Mucosa of rectum (tissue), 2 donors: ENCODE data around the gene FOXO3.

ENCODE experiments used
- H3K27ac ChIP-seq, 2 donors: one replicate each; pipeline ENCODE4 v1.7.0; 2013; ENCODE audit warnings: inconsistent platforms in 2 of 2, low read depth in 2 of 2, low read length in 2 of 2
- H3K27me3 ChIP-seq, 2 donors: one replicate each; pipeline ENCODE4 v1.7.0; 2013; ENCODE audit warnings: low read length in 2 of 2; ENCODE audit not compliant: control insufficient read depth in 2 of 2, insufficient read depth in 2 of 2
- H3K36me3 ChIP-seq, 2 donors: one replicate each; pipeline ENCODE4 v1.7.0; 2013; ENCODE audit warnings: low read length in 2 of 2; ENCODE audit not compliant: control insufficient read depth in 2 of 2, insufficient read depth in 2 of 2
- H3K4me1 ChIP-seq, 2 donors: one replicate each; pipeline ENCODE4 v1.7.0; 2013; ENCODE audit warnings: low read length in 2 of 2, mild to moderate bottlenecking in 1 of 2; ENCODE audit not compliant: control insufficient read depth in 2 of 2, insufficient read depth in 2 of 2
- H3K4me3 ChIP-seq, 2 donors: one replicate each; pipeline ENCODE4 v1.7.0; 2013; ENCODE audit warnings: low read length in 2 of 2
- H3K9ac ChIP-seq, 2 donors: one replicate each; pipeline ENCODE4 v1.7.0; 2013; ENCODE audit warnings: low read length in 2 of 2, low read depth in 1 of 2, mild to moderate bottlenecking in 1 of 2
- H3K9me3 ChIP-seq, 2 donors: one replicate each; pipeline ENCODE4 v1.7.0; 2013; ENCODE audit warnings: low read length in 2 of 2; ENCODE audit not compliant: control insufficient read depth in 2 of 2
- donor health status: healthy.
- donor health status: Normal muscosa, but diverticular disease.

Gene FOXO3

GRCh38 chr6:108666656-108667260 is 106.0 kb downstream of the FOXO3 start:
- H3K27ac ChIP-seq = no peak overlapping the region
- H3K4me3 ChIP-seq = no peak overlapping the region
- peaks cover 12% of the 10 kb centered on the region in 2 donors for H3K4me1 ChIP-seq
- H3K36me3 ChIP-seq = peaks cover 9 to 22% of the 10 kb centered on the region in 2 donors
- H3K27me3 ChIP-seq = no peaks in the 10 kb centered on the region
- H3K9ac ChIP-seq = no peak overlapping the region
- no peaks in the 10 kb centered on the region for H3K9me3 ChIP-seq

GRCh38 chr6:108667993-108668392 is 107.3 kb downstream of the FOXO3 start:
- peaks cover 9 to 22% of the 10 kb centered on the region in 2 donors for H3K36me3 ChIP-seq
- no peaks in the 10 kb centered on the region for H3K9me3 ChIP-seq
- no peaks in the 10 kb centered on the region for H3K27me3 ChIP-seq
- H3K27ac ChIP-seq = no peak overlapping the region
- H3K4me1 ChIP-seq = peaks cover 10 to 24% of the 10 kb centered on the region in 2 donors
- no peak overlapping the region for H3K9ac ChIP-seq
- H3K4me3 ChIP-seq = no peak overlapping the region

GRCh38 chr6:108669673-108670072 is 109.0 kb downstream of the FOXO3 start:
- Histone ChIP-seq H3K27me3 (no peaks in the 10 kb centered on the region), H3K27ac (no peak overlapping the region), H3K4me3 (no peak overlapping the region), H3K4me1 (peaks cover 18 to 39% of the 10 kb centered on the region in 2 donors), H3K36me3 (peaks cover 5 to 15% of the 10 kb centered on the region in 2 donors), H3K9me3 (no peaks in the 10 kb centered on the region), H3K9ac (no peak overlapping the region)

GRCh38 chr6:108671175-108671574 is 110.5 kb downstream of the FOXO3 start:
- Histone ChIP-seq H3K4me3 (no peak overlapping the region), H3K9ac (no peak overlapping the region), H3K27ac (peak overlapping the region in 1 of 2 donors; percentile 2), H3K9me3 (no peaks in the 10 kb centered on the region), H3K36me3 (peaks cover 0 to 7% of the 10 kb centered on the region in 2 donors), H3K27me3 (no peaks in the 10 kb centered on the region), H3K4me1 (peaks cover 24 to 47% of the 10 kb centered on the region in 2 donors)

GRCh38 chr6:108671790-108672189 is 111.1 kb downstream of the FOXO3 start:
- no peaks in the 10 kb centered on the region for H3K9me3 ChIP-seq
- H3K4me3 ChIP-seq = no peak overlapping the region
- H3K27me3 ChIP-seq = no peaks in the 10 kb centered on the region
- H3K36me3 ChIP-seq = peaks cover 0 to 4% of the 10 kb centered on the region in 2 donors
- H3K27ac ChIP-seq = peak overlapping the region in 1 of 2 donors; percentile 2
- H3K4me1 ChIP-seq = peaks cover 25 to 53% of the 10 kb centered on the region in 2 donors
- H3K9ac ChIP-seq = no peak overlapping the region

- peak overlapping the region; percentile 56 to 74 for H3K27ac ChIP-seq
- no peaks in the 10 kb centered on the region for H3K27me3 ChIP-seq
- peaks cover 0 to 4% of the 10 kb centered on the region in 2 donors for H3K36me3 ChIP-seq
- H3K9me3 ChIP-seq = no peaks in the 10 kb centered on the region
- peaks cover 32 to 60% of the 10 kb centered on the region in 2 donors for H3K4me1 ChIP-seq
- H3K9ac ChIP-seq = no peak overlapping the region
- no peak overlapping the region for H3K4me3 ChIP-seq
Observed at GRCh38 chr6:108672641-108673040, 111.9 kb downstream of the FOXO3 start.

GRCh38 chr6:108673153-108673552 is 112.4 kb downstream of the FOXO3 start:
- peaks cover 28 to 62% of the 10 kb centered on the region in 2 donors for H3K4me1 ChIP-seq
- H3K36me3 ChIP-seq = peaks cover 0 to 4% of the 10 kb centered on the region in 2 donors
- H3K27me3 ChIP-seq = no peaks in the 10 kb centered on the region
- H3K27ac ChIP-seq = peak overlapping the region; percentile 56 to 74
- no peaks in the 10 kb centered on the region for H3K9me3 ChIP-seq
- no peak overlapping the region for H3K4me3 ChIP-seq
- H3K9ac ChIP-seq = no peak overlapping the region

- peak overlapping the region; percentile 56 to 74 for H3K27ac ChIP-seq
- H3K27me3 ChIP-seq = no peaks in the 10 kb centered on the region
- H3K9me3 ChIP-seq = no peaks in the 10 kb centered on the region
- no peak overlapping the region for H3K9ac ChIP-seq
- H3K4me1 ChIP-seq = peaks cover 28 to 62% of the 10 kb centered on the region in 2 donors
- H3K4me3 ChIP-seq = no peak overlapping the region
- no peaks in the 10 kb centered on the region for H3K36me3 ChIP-seq
Observed at GRCh38 chr6:108673602-108674001, 112.9 kb downstream of the FOXO3 start.

- Histone ChIP-seq H3K4me1 (peaks cover 28 to 62% of the 10 kb centered on the region in 2 donors), H3K27me3 (no peaks in the 10 kb centered on the region), H3K27ac (peak overlapping the region; percentile 59 to 62), H3K4me3 (no peak overlapping the region), H3K36me3 (peaks cover 0 to 4% of the 10 kb centered on the region in 2 donors), H3K9me3 (no peaks in the 10 kb centered on the region), H3K9ac (peak overlapping the region in 1 of 2 donors; percentile 4)
Observed at GRCh38 chr6:108675226-108676200, 114.8 kb downstream of the FOXO3 start.

GRCh38 chr6:108676555-108676954 is 115.8 kb downstream of the FOXO3 start:
- Histone ChIP-seq H3K27ac (no peak overlapping the region), H3K9me3 (no peaks in the 10 kb centered on the region), H3K4me3 (no peak overlapping the region), H3K4me1 (peaks cover 22 to 54% of the 10 kb centered on the region in 2 donors), H3K9ac (no peak overlapping the region), H3K27me3 (no peaks in the 10 kb centered on the region), H3K36me3 (peaks cover 0 to 4% of the 10 kb centered on the region in 2 donors)
